ENCODE measurements around the gene ATP8A2. TPM values are rescaled to one million over a fixed set of nuclear protein-coding genes. Genes with fewer than 3 reads are reported as not detected.

Gene ATP8A2
- total and polyA plus RNA-seq, 4 donors, result 0.01 to 0.08 (median 0.05) TPM; not detected in 1

DNA sequence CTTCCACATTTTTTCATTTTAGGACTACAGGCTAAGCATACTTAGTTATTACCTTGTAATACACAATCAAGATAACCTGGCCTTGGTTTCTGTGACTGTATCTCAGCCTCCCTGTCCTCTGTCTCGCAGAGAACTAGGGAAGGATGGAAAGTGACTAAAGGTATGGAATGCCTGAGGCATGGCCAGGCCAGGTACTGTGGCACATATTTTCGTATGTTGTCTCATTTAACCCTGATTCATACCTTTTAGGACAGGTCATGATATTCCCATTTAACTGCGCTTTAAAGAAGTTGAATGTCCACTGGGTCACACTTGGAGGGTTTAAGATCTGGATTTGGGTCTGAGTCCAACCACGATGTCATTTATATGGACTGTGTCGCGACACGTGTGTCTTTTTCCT, 357.4 kb downstream of the ATP8A2 start:
- WGBS, result 79% methylated on average over 7 of the region's 7 CpGs

More for the DNA sequence above, 357.4 kb downstream of the ATP8A2 start:
- no peak for DNase-seq (ENCODE audit: low spot score)
- no peak overlapping the region for H3K27ac ChIP-seq (ENCODE audit: low read depth in 1 of 2, low read length in 2 of 2)
- H3K9me3 ChIP-seq (ENCODE audit: control insufficient read depth in 4 of 4, low read length in 3 of 4), result no peaks in the 10 kb centered on the region
- H3K27me3 ChIP-seq (ENCODE audit: control insufficient read depth in 4 of 4, insufficient read depth in 4 of 4, low read length in 3 of 4), result peaks cover 0 to 5% (median 0%) of the 10 kb centered on the region in 4 donors
- peaks cover 0 to 2% (median 0%) of the 10 kb centered on the region in 4 donors for H3K4me1 ChIP-seq (ENCODE audit: control insufficient read depth in 4 of 4, insufficient read depth in 4 of 4, low read length in 3 of 4)
- no peak overlapping the region for H3K9ac ChIP-seq (ENCODE audit: low read depth in 1 of 2, low read length in 2 of 2)
- H3K36me3 ChIP-seq (ENCODE audit: control insufficient read depth in 4 of 4, insufficient read depth in 3 of 4, low read depth in 1 of 4, low read length in 3 of 4), result no peaks in the 10 kb centered on the region
- no peak overlapping the region for H3K4me3 ChIP-seq (ENCODE audit: low read depth in 1 of 3, low read length in 3 of 3)
- TF ChIP-seq, protein P1, sequence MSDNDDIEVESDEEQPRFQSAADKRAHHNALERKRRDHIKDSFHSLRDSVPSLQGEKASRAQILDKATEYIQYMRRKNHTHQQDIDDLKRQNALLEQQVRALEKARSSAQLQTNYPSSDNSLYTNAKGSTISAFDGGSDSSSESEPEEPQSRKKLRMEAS (IDR thresholded peaks at IDR 0.05), result no peak
- TF ChIP-seq, protein P2, sequence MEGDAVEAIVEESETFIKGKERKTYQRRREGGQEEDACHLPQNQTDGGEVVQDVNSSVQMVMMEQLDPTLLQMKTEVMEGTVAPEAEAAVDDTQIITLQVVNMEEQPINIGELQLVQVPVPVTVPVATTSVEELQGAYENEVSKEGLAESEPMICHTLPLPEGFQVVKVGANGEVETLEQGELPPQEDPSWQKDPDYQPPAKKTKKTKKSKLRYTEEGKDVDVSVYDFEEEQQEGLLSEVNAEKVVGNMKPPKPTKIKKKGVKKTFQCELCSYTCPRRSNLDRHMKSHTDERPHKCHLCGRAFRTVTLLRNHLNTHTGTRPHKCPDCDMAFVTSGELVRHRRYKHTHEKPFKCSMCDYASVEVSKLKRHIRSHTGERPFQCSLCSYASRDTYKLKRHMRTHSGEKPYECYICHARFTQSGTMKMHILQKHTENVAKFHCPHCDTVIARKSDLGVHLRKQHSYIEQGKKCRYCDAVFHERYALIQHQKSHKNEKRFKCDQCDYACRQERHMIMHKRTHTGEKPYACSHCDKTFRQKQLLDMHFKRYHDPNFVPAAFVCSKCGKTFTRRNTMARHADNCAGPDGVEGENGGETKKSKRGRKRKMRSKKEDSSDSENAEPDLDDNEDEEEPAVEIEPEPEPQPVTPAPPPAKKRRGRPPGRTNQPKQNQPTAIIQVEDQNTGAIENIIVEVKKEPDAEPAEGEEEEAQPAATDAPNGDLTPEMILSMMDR (IDR thresholded peaks at IDR 0.05; ENCODE audit: low read depth, low read length, missing input control), result no peak
- TF ChIP-seq RXRA (IDR thresholded peaks at IDR 0.05) (no peak), SP1 (IDR thresholded peaks at IDR 0.05) (no peak), RAD21 (IDR thresholded peaks at IDR 0.05) (no peak), GABPA (IDR thresholded peaks at IDR 0.05 in 1 of 2, conservative IDR thresholded peaks at IDR 0.05 in 1 of 2) (no peak), EGR1 (IDR thresholded peaks at IDR 0.05; ENCODE audit: low read depth in 2 of 2) (no peak), JUND (IDR thresholded peaks at IDR 0.05) (no peak), TAF1 (conservative IDR thresholded peaks at IDR 0.05) (no peak), NR2F2 (IDR thresholded peaks at IDR 0.05) (no peak), YY1 (IDR thresholded peaks at IDR 0.05) (no peak), HNF4A (conservative IDR thresholded peaks at IDR 0.05) (no peak), HNF4G (IDR thresholded peaks at IDR 0.05) (no peak), FOXA1 (IDR thresholded peaks at IDR 0.05) (no peak), FOXA2 (IDR thresholded peaks at IDR 0.05) (no peak)
- TF ChIP-seq, protein P3, sequence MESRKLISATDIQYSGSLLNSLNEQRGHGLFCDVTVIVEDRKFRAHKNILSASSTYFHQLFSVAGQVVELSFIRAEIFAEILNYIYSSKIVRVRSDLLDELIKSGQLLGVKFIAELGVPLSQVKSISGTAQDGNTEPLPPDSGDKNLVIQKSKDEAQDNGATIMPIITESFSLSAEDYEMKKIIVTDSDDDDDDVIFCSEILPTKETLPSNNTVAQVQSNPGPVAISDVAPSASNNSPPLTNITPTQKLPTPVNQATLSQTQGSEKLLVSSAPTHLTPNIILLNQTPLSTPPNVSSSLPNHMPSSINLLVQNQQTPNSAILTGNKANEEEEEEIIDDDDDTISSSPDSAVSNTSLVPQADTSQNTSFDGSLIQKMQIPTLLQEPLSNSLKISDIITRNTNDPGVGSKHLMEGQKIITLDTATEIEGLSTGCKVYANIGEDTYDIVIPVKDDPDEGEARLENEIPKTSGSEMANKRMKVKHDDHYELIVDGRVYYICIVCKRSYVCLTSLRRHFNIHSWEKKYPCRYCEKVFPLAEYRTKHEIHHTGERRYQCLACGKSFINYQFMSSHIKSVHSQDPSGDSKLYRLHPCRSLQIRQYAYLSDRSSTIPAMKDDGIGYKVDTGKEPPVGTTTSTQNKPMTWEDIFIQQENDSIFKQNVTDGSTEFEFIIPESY (IDR thresholded peaks at IDR 0.05), result no peak
- TF ChIP-seq, protein P4, sequence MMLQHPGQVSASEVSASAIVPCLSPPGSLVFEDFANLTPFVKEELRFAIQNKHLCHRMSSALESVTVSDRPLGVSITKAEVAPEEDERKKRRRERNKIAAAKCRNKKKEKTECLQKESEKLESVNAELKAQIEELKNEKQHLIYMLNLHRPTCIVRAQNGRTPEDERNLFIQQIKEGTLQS (IDR thresholded peaks at IDR 0.05), result no peak
- TF ChIP-seq, protein P5, sequence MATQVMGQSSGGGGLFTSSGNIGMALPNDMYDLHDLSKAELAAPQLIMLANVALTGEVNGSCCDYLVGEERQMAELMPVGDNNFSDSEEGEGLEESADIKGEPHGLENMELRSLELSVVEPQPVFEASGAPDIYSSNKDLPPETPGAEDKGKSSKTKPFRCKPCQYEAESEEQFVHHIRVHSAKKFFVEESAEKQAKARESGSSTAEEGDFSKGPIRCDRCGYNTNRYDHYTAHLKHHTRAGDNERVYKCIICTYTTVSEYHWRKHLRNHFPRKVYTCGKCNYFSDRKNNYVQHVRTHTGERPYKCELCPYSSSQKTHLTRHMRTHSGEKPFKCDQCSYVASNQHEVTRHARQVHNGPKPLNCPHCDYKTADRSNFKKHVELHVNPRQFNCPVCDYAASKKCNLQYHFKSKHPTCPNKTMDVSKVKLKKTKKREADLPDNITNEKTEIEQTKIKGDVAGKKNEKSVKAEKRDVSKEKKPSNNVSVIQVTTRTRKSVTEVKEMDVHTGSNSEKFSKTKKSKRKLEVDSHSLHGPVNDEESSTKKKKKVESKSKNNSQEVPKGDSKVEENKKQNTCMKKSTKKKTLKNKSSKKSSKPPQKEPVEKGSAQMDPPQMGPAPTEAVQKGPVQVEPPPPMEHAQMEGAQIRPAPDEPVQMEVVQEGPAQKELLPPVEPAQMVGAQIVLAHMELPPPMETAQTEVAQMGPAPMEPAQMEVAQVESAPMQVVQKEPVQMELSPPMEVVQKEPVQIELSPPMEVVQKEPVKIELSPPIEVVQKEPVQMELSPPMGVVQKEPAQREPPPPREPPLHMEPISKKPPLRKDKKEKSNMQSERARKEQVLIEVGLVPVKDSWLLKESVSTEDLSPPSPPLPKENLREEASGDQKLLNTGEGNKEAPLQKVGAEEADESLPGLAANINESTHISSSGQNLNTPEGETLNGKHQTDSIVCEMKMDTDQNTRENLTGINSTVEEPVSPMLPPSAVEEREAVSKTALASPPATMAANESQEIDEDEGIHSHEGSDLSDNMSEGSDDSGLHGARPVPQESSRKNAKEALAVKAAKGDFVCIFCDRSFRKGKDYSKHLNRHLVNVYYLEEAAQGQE (IDR thresholded peaks at IDR 0.05), result no peak

All from liver (tissue), 9 donors.